Measurements from ENCODE around the gene COQ2.

- no peak for TF ChIP-seq CTCF (IDR thresholded peaks at IDR 0.05 in 8 of 11, conservative IDR thresholded peaks at IDR 0.05 in 3 of 11)
- no peak for TF ChIP-seq POLR2AphosphoS5 (IDR thresholded peaks at IDR 0.05)
Measured at GRCh38 chr4:83221897-83222441, 62.6 kb downstream of the COQ2 start.
